SW480 (cell line): ENCODE data around the gene CES4A.
"Not testable (repeated sequence)": the region's sequence is repeated elsewhere in the genome, so short reads cannot be mapped to it uniquely, and the experiment has no call there.

Experiments
- DNase-seq: peaks from one replicate; pipeline ENCODE4 v3.0.0-alpha.2; 2016; ENCODE audit warnings: low spot score

Gene CES4A

GRCh38 chr16:66956154-66956457 lies 32.3 kb upstream of the CES4A start:
- DNase-seq: not testable (repeated sequence)

GRCh38 chr16:66958857-66959703 lies 29.3 kb upstream of the CES4A start:
- no peak for DNase-seq

GRCh38 chr16:66959704-66960161 lies 28.7 kb upstream of the CES4A start:
- DNase-seq: no peak

- no peak for DNase-seq
These were observed 28.1 kb upstream of the CES4A start for GRCh38 chr16:66960270-66960669.

GRCh38 chr16:66961065-66961744 lies 27.2 kb upstream of the CES4A start, which contains the start of gene CES3:
TSS of gene CES3 (plus strand) at chr16:66961266. CDS start at chr16:66961308, 42 bp downstream.
- peak; percentile 78 for DNase-seq

- no peak for DNase-seq
These were observed 26.5 kb upstream of the CES4A start for GRCh38 chr16:66961914-66962313.

GRCh38 chr16:66964049-66964448 lies 24.3 kb upstream of the CES4A start:
- no peak for DNase-seq

- no peak for DNase-seq
These were observed 19.5 kb upstream of the CES4A start for GRCh38 chr16:66968847-66969246.

GRCh38 chr16:66970775-66971720 lies 17.3 kb upstream of the CES4A start:
- DNase-seq: no peak

GRCh38 chr16:66972983-66973382 lies 15.4 kb upstream of the CES4A start:
- no peak for DNase-seq

- no peak for DNase-seq
These were observed 14.7 kb upstream of the CES4A start for GRCh38 chr16:66973716-66974115.

- DNase-seq: not testable (repeated sequence)
These were observed 14.0 kb upstream of the CES4A start for GRCh38 chr16:66974156-66974931.

GRCh38 chr16:66974932-66975246 lies 13.5 kb upstream of the CES4A start:
- DNase-seq: not testable (repeated sequence)

GRCh38 chr16:66975302-66975893 lies 13.0 kb upstream of the CES4A start:
- DNase-seq: no peak

GRCh38 chr16:66976746-66977145 lies 11.6 kb upstream of the CES4A start:
- DNase-seq: no peak

GRCh38 chr16:66977341-66978113 lies 10.9 kb upstream of the CES4A start:
- peak; percentile 79 for DNase-seq

GRCh38 chr16:66979011-66979717 lies 9.2 kb upstream of the CES4A start:
- DNase-seq: no peak

GRCh38 chr16:66983033-66983432 lies 5.4 kb upstream of the CES4A start:
- DNase-seq: no peak

GRCh38 chr16:66984892-66985311 lies 3.5 kb upstream of the CES4A start:
- no peak for DNase-seq

GRCh38 chr16:66986559-66986958 lies 1.8 kb upstream of the CES4A start:
- DNase-seq: no peak
